Osteoblast (primary cell): ENCODE results near the gene CEP104. TPM values are rescaled to one million over a fixed set of nuclear protein-coding genes. Genes with fewer than 3 reads are reported as not detected.

Experiments used
- DNase-seq: peaks from one replicate; pipeline ENCODE4 v3.0.0; 2011; ENCODE audit warnings: low spot score, mixed read lengths; ENCODE audit not compliant: insufficient read length; ENCODE audit errors: missing footprints
- H2AFZ ChIP-seq: 2 replicates; pipeline ENCODE4 v1.6.0; 2011; ENCODE audit warnings: mild to moderate bottlenecking, low read length
- H3K27ac ChIP-seq: 2 replicates; pipeline ENCODE4 v1.5.1; 2011; ENCODE audit warnings: mild to moderate bottlenecking, low read depth, low read length, moderate library complexity
- H3K27me3 ChIP-seq: 2 replicates; pipeline ENCODE4 v1.6.0; 2012; ENCODE audit warnings: mild to moderate bottlenecking, control low read depth, inconsistent platforms, low read length, moderate library complexity; ENCODE audit not compliant: insufficient read depth
- H3K36me3 ChIP-seq: 2 replicates; pipeline ENCODE4 v1.5.1; 2011; ENCODE audit warnings: mild to moderate bottlenecking, low read length, control low read depth, moderate library complexity; ENCODE audit not compliant: insufficient read depth
- H3K4me1 ChIP-seq: 2 replicates; pipeline ENCODE4 v1.5.1; 2011; ENCODE audit warnings: mild to moderate bottlenecking, low read length, control low read depth, moderate library complexity; ENCODE audit not compliant: insufficient read depth
- H3K4me2 ChIP-seq: 2 replicates; pipeline ENCODE4 v1.6.0; 2011; ENCODE audit warnings: mild to moderate bottlenecking, low read length; ENCODE audit not compliant: insufficient read depth
- H3K4me3 ChIP-seq: fragments of 200-600 bp; sonication (generic); 3 replicates; pipeline ENCODE4 v1.5.1; 2012; ENCODE audit warnings: mild to moderate bottlenecking, low read length, inconsistent platforms; ENCODE audit not compliant: insufficient read depth
- H3K79me2 ChIP-seq: 2 replicates; pipeline ENCODE4 v1.6.0; 2012; ENCODE audit warnings: mild to moderate bottlenecking, low read length, control low read depth, inconsistent platforms; ENCODE audit not compliant: insufficient read depth
- H3K9me3 ChIP-seq: 2 replicates; pipeline ENCODE4 v1.5.1; 2011; ENCODE audit warnings: low read depth, low read length, control low read depth
- H4K20me1 ChIP-seq: 2 replicates; pipeline ENCODE4 v1.6.0; 2012; ENCODE audit warnings: mild to moderate bottlenecking, low read length, control low read depth; ENCODE audit not compliant: insufficient read depth
- total RNA-seq: library from RNA; depleted of rRNA; stranded (reverse); fragments of >200 nt; gene quantifications from 2 replicates; pipeline ENCODE4 v1.2.3, GENCODE V29; 2012
- TF ChIP-seq, protein P1 (sequence below): IDR thresholded peaks from 2 replicates; pipeline ENCODE4 v1.5.1; 2011; ENCODE audit warnings: mild to moderate bottlenecking, low read depth, low read length, moderate library complexity; ENCODE audit errors: extremely low read depth

CEP104 gene
- total RNA-seq, 1 donor = 21.7 TPM

DNA sequence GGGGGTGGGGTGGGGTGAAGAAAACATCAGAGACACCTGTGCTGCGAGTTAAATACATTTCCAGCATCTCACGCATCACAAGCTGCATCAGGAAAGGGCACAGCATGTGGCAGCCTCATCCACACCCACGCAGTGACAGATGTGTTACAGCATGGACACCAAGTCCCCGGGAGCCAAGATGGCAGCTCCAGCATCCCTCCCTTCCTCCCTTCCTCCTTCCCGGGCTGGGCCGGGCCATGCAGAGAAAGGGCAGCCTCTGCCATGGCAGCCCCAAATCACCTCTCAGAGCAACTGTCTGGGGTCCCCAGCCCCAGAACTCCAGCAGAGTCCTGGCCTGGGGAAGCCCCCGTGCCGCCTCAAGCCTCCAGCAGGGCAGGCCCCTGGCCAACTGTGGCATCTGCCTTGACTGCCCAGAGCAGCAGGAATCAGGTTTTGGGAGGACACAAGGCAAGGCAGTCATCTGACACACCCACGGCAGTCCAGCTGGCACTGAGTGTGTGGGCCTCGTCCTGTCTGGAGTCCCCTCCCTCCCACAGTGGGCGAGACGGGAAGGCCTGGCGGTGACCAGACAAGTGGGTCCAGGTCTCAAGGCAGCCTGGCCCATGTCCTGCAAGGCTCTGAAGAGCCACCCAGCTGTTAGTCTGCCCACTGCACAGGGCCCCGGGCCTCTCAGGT lies 78.3 kb downstream of the CEP104 start:
- Histone ChIP-seq H3K27ac (no peak overlapping the region), H3K4me2 (no peak overlapping the region), H3K79me2 (no peaks in the 10 kb centered on the region), H3K9me3 (no peaks in the 10 kb centered on the region), H3K36me3 (peaks cover 47% of the 10 kb centered on the region), H3K27me3 (no peaks in the 10 kb centered on the region), H3K4me3 (no peak overlapping the region), H3K4me1 (peaks cover 10% of the 10 kb centered on the region), H2AFZ (no peak overlapping the region), H4K20me1 (peaks cover 6% of the 10 kb centered on the region)
- peak; percentile 83 for DNase-seq
- TF ChIP-seq, protein P1, sequence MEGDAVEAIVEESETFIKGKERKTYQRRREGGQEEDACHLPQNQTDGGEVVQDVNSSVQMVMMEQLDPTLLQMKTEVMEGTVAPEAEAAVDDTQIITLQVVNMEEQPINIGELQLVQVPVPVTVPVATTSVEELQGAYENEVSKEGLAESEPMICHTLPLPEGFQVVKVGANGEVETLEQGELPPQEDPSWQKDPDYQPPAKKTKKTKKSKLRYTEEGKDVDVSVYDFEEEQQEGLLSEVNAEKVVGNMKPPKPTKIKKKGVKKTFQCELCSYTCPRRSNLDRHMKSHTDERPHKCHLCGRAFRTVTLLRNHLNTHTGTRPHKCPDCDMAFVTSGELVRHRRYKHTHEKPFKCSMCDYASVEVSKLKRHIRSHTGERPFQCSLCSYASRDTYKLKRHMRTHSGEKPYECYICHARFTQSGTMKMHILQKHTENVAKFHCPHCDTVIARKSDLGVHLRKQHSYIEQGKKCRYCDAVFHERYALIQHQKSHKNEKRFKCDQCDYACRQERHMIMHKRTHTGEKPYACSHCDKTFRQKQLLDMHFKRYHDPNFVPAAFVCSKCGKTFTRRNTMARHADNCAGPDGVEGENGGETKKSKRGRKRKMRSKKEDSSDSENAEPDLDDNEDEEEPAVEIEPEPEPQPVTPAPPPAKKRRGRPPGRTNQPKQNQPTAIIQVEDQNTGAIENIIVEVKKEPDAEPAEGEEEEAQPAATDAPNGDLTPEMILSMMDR = no peak

DNA sequence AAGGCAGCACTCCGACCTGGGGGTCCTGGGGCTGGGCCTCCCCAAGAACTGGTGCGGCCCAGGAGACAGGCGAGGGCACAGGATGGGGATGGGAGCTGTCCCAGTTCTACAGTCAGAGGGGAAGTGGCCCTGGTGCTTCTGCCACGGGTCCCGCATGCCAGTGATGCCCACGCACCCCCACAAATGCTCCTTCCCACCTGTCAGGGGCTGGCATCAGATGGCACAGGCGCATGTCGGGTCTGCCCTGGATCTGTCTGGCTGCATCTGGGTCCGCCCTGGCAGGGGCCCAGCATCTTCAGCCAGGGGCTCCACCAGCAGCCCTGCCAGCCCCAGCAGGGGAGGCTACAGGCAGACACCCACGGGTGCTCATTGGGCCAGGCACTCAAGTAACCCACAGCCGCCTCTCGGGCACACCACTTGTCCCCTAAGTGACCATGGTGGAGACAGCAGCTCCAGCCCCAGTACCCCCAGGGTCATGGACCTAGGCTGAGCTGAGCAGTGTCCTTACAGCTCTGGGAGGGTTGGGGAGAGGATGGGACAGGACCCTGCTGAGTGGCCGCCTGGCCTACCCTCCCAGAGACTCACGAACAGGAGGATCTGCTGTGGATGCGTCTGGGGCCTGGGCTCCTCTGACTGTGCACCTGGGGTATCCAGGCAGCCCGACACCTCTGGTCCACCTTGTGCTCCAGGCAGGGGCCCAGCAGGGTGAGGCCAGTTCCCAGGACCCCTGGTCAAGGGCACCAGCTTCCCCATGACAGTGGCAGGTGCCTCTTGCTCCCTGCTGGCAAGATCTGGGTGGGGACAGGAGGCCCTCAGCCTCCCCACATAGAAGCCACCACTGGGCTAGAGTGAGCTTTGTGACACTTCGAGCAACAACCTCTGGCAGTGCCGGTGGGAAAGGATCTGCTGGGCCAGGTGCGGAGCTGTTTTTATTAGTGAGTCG lies 79.1 kb downstream of the CEP104 start:
- Histone ChIP-seq H3K4me2 (no peak overlapping the region), H2AFZ (no peak overlapping the region), H3K27me3 (no peaks in the 10 kb centered on the region), H3K4me1 (peaks cover 10% of the 10 kb centered on the region), H3K4me3 (no peak overlapping the region), H3K36me3 (peaks cover 39% of the 10 kb centered on the region), H3K9me3 (no peaks in the 10 kb centered on the region), H4K20me1 (peaks cover 6% of the 10 kb centered on the region), H3K79me2 (no peaks in the 10 kb centered on the region), H3K27ac (no peak overlapping the region)
- TF ChIP-seq, protein P1 = no peak
- peak; percentile 85 for DNase-seq

DNA sequence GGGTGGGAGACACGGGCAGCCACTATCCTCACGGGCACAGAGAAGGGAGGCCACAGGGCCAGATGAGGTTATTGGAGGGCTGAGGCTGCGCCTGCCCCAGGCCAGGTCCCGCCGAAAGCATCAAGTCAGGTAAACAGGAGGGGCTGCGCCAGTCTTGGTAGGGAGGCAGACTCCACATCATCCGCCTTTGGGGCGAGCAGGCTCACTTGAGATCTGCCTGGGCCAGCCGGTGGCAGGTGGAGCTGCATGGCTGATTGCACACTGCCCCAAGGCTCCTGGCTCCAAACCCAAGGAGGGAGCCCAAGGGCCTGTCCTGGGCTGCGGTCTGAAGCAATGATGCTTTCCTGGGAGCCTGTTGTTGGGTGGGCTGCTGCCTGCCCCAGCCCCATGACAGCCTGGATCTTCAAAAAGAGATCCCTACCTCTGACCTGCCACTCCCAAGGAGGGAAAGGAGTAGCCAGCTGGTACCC lies 79.9 kb downstream of the CEP104 start:
- Histone ChIP-seq H3K27me3 (no peaks in the 10 kb centered on the region), H3K4me1 (peaks cover 10% of the 10 kb centered on the region), H3K79me2 (no peaks in the 10 kb centered on the region)

More for the DNA sequence above, 79.9 kb downstream of the CEP104 start:
- peaks cover 3% of the 10 kb centered on the region for H4K20me1 ChIP-seq
- H3K4me2 ChIP-seq = no peak overlapping the region
- no peak overlapping the region for H3K4me3 ChIP-seq
- TF ChIP-seq, protein P1 = no peak
- H3K27ac ChIP-seq = no peak overlapping the region
- peak; percentile 46 for DNase-seq
- peaks cover 32% of the 10 kb centered on the region for H3K36me3 ChIP-seq
- H2AFZ ChIP-seq = no peak overlapping the region
- H3K9me3 ChIP-seq = no peaks in the 10 kb centered on the region
